Measurements from ENCODE around the gene MESD. TPM values are rescaled to one million over a fixed set of nuclear protein-coding genes. Genes with fewer than 3 reads are reported as not detected.

MESD gene
- polyA plus RNA-seq, 1 of the 3 experiments (the other 2 are of a cell fraction): 15.2 TPM

Small RNA genes within 50 kb of the gene (small RNA-seq; reads per million reads assigned to genes)
- 0 reads per million in 7 experiments for gene MIR4514

Other genes starting within 250 kb of the MESD start
- 27.8 and 30.8 TPM in 2 replicates for gene CEMIP, start 210.4 kb downstream of the MESD start, polyA plus RNA-seq (2012; rRNA removed)
- 4.4 and 5.0 TPM in 2 replicates for gene TLNRD1, start 11.1 kb upstream of the MESD start, polyA plus RNA-seq (2012; rRNA removed)
- 0.03 TPM in 1 of 2 replicates, not detected in the other for gene CFAP161, start 144.5 kb upstream of the MESD start, polyA plus RNA-seq (2012; rRNA removed)
- gene IL16, start 207.1 kb upstream of the MESD start, polyA plus RNA-seq (2012; rRNA removed): 0.10 TPM in 1 of 2 replicates, not detected in the other